Stimulated activated CD8-positive, alpha-beta memory T cell treated with anti-CD3 and anti-CD28 coated beads, Interleukin-7, amount 100 ng/mL, for 24 hours (primary cell): ENCODE data around the gene NHSL1.

ENCODE experiments used
- DNase-seq: peaks from one replicate; pipeline ENCODE4 v3.0.0-alpha.2; 2020; ENCODE audit warnings: low read depth

Gene NHSL1

GRCh38 chr6:138523347-138524210 lies 24.3 kb upstream of the NHSL1 start:
- DNase-seq = no peak

GRCh38 chr6:138522611-138523010 lies 23.3 kb upstream of the NHSL1 start:
- DNase-seq = no peak

- DNase-seq = no peak
These were observed 22.5 kb upstream of the NHSL1 start for GRCh38 chr6:138521790-138522189.

GRCh38 chr6:138520463-138520862 lies 21.2 kb upstream of the NHSL1 start:
- DNase-seq = no peak

- no peak for DNase-seq
These were observed 18.8 kb upstream of the NHSL1 start for GRCh38 chr6:138518054-138518453.

GRCh38 chr6:138517635-138518034 lies 18.3 kb upstream of the NHSL1 start:
- peak; percentile 8 for DNase-seq

- no peak for DNase-seq
These were observed 16.5 kb upstream of the NHSL1 start for GRCh38 chr6:138515657-138516248.

- DNase-seq = no peak
These were observed 15.7 kb upstream of the NHSL1 start for GRCh38 chr6:138514860-138515540.

- no peak for DNase-seq
These were observed 13.3 kb upstream of the NHSL1 start for GRCh38 chr6:138512609-138513008.

- no peak for DNase-seq
These were observed 10.8 kb upstream of the NHSL1 start for GRCh38 chr6:138510093-138510492.

- DNase-seq = no peak
These were observed 10.1 kb upstream of the NHSL1 start for GRCh38 chr6:138509371-138509770.

- no peak for DNase-seq
These were observed 9.3 kb upstream of the NHSL1 start for GRCh38 chr6:138508676-138508988.

- DNase-seq = no peak
These were observed 8.8 kb upstream of the NHSL1 start for GRCh38 chr6:138507977-138508675.

- no peak for DNase-seq
These were observed 5.7 kb upstream of the NHSL1 start for GRCh38 chr6:138504764-138505689.

GRCh38 chr6:138503881-138504680 lies 4.8 kb upstream of the NHSL1 start:
- no peak for DNase-seq

- DNase-seq = no peak
These were observed 3.3 kb upstream of the NHSL1 start for GRCh38 chr6:138502546-138502945.

GRCh38 chr6:138500867-138501446 lies 1.7 kb upstream of the NHSL1 start:
- no peak for DNase-seq

- no peak for DNase-seq
These were observed 861 bp upstream of the NHSL1 start for GRCh38 chr6:138500045-138500665.

GRCh38 chr6:138498629-138499302 lies 528 bp downstream of the NHSL1 start:
- no peak for DNase-seq
